Effector memory CD4-positive, alpha-beta T cell (primary cell): ENCODE data around the gene SLC35E2B.

Source experiments
- DNase-seq, 3 donors: peaks; one replicate each; pipeline ENCODE4 v3.0.0-alpha.2; 2020
- H3K27ac ChIP-seq: 2 replicates; pipeline ENCODE4 v1.7.0; 2013; ENCODE audit warnings: mild to moderate bottlenecking, low read length, moderate library complexity; ENCODE audit not compliant: insufficient read depth, poor library complexity, severe bottlenecking
- H3K27me3 ChIP-seq: replicated peaks from 2 replicates; pipeline ENCODE4 v1.7.0; 2013; ENCODE audit warnings: mild to moderate bottlenecking, low read length; ENCODE audit not compliant: insufficient read depth, control insufficient read depth, poor library complexity, severe bottlenecking
- H3K36me3 ChIP-seq: 2 replicates; pipeline ENCODE4 v1.7.0; 2013; ENCODE audit warnings: mild to moderate bottlenecking, low read length, moderate library complexity; ENCODE audit not compliant: control insufficient read depth, insufficient read depth
- H3K4me1 ChIP-seq: 2 replicates; pipeline ENCODE4 v1.7.0; 2013; ENCODE audit warnings: low read length, mild to moderate bottlenecking; ENCODE audit not compliant: control insufficient read depth, insufficient read depth, poor library complexity, severe bottlenecking
- H3K4me3 ChIP-seq: 2 replicates; pipeline ENCODE4 v1.7.0; 2013; ENCODE audit warnings: low read length, low read depth, mild to moderate bottlenecking; ENCODE audit not compliant: insufficient read depth, poor library complexity, severe bottlenecking
- H3K9me3 ChIP-seq: 2 replicates; pipeline ENCODE4 v1.7.0; 2013; ENCODE audit warnings: mild to moderate bottlenecking, low read length, moderate library complexity; ENCODE audit not compliant: control insufficient read depth

Gene SLC35E2B

DNA sequence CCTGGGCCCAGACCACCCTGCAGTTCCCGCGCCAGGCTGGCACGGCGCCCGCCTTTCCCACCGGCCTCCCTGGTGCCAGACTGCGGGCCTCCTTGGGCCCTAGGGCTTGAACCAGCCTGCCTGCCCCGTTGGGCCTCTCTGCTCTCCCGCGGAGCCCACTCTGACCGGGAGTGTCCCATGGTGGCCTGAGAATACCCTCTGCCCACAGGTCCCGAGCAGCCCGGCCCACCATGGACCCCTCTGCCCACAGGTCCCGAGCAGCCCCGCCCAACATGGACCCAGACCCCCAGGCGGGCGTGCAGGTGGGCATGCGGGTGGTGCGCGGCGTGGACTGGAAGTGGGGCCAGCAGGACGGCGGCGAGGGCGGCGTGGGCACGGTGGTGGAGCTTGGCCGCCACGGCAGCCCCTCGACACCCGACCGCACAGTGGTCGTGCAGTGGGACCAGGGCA is 69.4 kb downstream of the SLC35E2B start:
- no peaks in the 10 kb centered on the region for H3K4me1 ChIP-seq

DNA sequence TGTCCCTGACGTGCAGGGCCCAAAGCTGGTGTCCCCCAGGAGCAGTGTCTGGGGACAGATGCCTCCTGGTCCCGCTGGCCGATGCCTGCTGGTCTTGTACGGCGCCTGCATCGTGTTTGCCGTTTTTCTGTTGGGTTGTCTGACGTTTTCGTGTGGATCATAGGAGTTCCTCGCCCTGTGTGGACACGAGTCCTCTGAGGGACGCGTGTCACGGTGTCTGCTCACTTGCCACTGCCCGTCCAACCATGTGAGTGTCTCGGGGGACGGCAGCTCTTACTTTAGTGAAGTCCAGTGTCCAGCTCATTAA is 69.9 kb downstream of the SLC35E2B start:
- Histone ChIP-seq H3K4me3 (no peak overlapping the region), H3K36me3 (no peaks in the 10 kb centered on the region), H3K27ac (no peak overlapping the region), H3K27me3 (no peaks in the 10 kb centered on the region), H3K4me1 (no peaks in the 10 kb centered on the region), H3K9me3 (no peaks in the 10 kb centered on the region)
- no peak for DNase-seq

More for the DNA sequence above, 69.4 kb downstream of the SLC35E2B start:
- Histone ChIP-seq H3K36me3 (no peaks in the 10 kb centered on the region), H3K9me3 (no peaks in the 10 kb centered on the region), H3K27me3 (no peaks in the 10 kb centered on the region), H3K27ac (no peak overlapping the region), H3K4me3 (no peak overlapping the region)
- DNase-seq = no peak

DNA sequence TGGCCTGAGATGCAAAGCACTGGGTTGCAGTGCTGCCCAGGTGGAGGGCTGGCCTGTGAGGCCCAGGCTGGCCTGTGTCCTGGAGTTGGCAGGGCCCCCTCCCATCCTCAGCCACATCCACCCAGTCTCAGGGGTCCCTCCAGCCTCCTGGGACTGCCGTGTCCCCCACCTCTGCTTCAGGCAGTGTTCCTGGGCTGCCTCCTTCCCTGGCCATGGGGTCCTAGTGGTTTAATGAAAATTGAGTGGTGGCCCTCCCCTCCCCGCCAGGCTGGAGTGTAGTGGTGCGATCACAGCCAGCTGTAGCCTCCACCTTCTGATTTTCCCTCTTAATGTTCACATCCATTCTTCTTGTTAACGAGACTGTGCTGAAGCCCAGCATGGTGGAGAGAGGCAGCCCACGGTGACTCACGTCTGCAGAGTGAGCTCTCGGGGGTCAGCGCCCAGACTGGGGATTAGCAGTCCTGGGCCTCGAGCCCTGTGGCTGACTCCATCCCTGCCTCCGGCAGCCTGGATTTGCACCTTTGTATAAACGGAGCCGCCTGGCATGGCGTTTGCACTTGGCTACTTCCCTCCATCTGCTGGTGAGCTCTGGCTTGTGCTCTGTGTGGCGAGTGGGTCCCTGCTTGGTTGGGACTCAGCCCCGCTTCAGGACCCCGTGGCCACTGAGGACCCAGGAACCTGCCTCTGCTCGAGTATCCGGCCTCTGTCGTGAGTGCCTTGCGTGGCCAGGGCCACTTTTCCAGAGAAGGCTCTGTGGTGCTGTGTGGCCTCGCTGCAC is 70.4 kb downstream of the SLC35E2B start:
- Histone ChIP-seq H3K27me3 (no peaks in the 10 kb centered on the region), H3K4me1 (no peaks in the 10 kb centered on the region), H3K4me3 (no peak overlapping the region), H3K36me3 (no peaks in the 10 kb centered on the region), H3K27ac (no peak overlapping the region), H3K9me3 (no peaks in the 10 kb centered on the region)
- DNase-seq = no peak

DNA sequence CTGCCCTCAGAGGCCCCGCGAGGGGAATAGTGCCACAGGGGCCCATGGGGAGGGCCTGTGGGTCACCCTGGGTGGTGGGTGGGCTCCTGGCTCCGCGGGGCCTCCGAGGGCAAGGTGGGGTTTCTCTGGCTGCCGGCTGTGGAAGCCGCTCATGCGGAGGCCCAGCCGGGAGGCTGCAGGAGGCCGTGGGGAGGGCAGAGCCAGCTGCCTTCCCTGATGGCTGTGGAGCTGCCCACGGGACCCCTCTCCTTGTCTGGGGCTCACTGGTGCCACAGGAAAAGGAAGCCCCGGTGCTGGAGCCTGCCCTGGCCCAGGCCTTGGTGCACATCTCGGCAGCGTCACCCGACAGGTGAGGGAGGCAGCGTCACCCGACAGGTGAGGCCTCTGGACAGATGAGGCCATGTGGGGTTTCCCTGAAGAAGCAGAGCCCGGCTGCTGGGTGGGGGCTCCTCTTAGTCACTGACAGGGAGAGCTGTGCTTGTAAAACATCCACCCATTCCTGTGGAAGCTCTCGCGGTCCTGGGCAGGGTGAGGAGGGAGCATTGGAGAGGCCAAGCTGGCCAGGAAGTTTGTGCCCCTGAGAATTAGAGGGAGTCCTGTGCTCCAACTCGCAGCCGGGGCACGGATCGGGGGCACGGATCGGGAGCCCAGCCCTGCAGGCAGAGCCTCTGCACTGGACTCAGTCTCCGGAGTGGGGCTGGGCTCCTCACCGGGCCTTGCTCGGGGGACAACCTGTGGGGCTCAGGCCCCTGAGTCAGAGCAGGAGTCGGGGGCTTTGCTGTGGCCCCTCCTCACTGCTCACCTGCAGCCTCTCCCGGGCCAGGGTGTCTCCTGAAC is 71.2 kb downstream of the SLC35E2B start:
- Histone ChIP-seq H3K4me3 (no peak overlapping the region), H3K4me1 (peaks cover 6% of the 10 kb centered on the region)
- DNase-seq = no peak

DNA sequence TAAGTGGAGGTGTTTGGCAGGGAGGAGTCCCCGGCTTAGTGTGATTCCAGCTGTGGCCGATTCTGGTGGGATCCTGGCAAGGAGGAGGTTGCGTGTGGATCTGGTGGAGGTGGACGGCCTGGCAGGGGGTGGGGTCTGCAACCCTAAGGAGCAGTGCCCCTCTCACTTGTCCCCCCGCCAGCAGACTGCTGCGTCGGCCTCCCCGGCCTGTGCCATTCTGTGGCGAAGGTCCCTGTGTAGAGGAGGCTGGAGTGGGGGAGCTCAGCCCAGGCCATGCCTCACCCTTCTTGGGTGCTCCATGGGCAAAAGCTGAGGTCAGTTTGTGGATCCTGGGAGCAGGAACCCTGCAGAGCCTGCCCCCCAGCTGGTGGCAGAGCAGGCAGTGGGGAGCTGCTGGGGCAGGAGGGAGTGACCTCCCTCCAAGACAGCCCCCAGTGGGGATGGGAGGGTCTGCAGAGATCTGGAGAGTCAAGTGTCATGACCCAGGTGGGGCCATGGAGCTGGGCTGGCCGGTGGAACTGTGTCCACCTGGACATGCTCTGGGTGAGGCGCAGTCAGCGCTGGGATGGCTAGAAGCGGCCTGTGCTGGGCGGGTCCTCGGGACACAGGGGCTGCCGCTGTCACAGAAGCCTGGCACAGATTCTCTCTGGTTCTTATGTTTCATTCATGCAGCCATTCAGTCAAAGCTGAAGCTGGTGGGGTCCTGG is 72.0 kb downstream of the SLC35E2B start:
- H3K4me1 ChIP-seq = peaks cover 8% of the 10 kb centered on the region
- no peak overlapping the region for H3K27ac ChIP-seq
- no peaks in the 10 kb centered on the region for H3K27me3 ChIP-seq
- no peaks in the 10 kb centered on the region for H3K36me3 ChIP-seq
- no peaks in the 10 kb centered on the region for H3K9me3 ChIP-seq
- no peak for DNase-seq
- no peak overlapping the region for H3K4me3 ChIP-seq

More for the DNA sequence above, 71.2 kb downstream of the SLC35E2B start:
- Histone ChIP-seq H3K36me3 (no peaks in the 10 kb centered on the region), H3K27me3 (no peaks in the 10 kb centered on the region), H3K9me3 (no peaks in the 10 kb centered on the region), H3K27ac (no peak overlapping the region)

DNA sequence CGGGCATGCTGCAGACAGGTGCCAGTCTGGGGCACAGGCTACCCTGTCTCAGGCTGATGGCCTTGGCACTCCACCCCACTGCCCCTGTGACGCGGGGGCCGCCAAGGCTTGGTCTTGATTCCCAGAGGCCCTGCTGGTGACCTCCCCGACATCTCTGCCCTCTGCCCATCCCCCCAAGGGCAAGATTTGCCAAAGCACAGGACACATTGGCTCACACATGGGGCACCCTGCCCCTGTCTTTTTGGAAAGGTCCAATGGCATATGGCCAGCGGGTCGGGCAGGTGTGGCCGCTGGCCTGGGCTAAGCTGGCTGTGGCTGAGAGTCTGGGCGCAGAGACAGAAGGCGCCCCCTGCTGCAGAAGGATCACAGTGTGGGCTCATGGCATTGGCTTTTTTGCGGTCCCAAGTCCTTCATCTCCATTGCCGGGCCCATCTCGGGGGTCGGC is 72.7 kb downstream of the SLC35E2B start:
- no peak for DNase-seq
- Histone ChIP-seq H3K27me3 (no peaks in the 10 kb centered on the region), H3K36me3 (no peaks in the 10 kb centered on the region), H3K9me3 (no peaks in the 10 kb centered on the region), H3K4me1 (peaks cover 8% of the 10 kb centered on the region), H3K27ac (no peak overlapping the region), H3K4me3 (no peak overlapping the region)

DNA sequence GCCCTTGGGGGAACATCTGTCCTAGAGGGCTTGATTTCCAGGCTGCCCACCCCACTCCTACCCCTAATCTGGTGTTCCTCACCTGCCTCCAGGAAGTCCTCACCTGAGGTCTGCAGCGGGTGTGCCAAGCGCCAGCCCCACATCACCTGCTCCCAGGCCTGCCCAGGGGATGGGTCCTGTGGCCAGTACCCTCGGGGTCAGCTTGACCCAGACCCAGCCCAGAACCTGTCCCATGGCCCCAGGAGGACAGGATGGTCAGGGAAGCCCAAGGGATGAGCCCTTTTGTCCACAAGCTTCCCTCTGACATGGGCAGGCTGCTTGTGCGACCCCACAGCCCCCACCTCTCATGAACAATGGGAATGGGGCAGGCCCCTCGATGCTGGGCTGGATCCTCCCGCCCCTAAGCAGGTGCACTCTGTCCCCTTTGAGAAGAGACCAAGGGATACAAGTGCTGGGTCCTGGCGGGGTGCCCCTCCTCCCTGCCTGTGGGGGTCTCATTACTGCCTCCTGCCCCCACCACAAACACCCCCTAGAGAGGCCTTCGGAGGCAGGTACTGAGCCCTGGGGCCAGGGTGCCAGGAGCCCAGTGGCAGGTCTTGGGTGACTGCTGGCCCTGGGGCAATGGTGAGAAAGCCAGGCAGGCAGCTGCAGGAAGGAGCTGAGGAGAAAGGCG is 74.1 kb downstream of the SLC35E2B start:
- Histone ChIP-seq H3K36me3 (no peaks in the 10 kb centered on the region), H3K4me3 (no peak overlapping the region)
- no peak for DNase-seq

DNA sequence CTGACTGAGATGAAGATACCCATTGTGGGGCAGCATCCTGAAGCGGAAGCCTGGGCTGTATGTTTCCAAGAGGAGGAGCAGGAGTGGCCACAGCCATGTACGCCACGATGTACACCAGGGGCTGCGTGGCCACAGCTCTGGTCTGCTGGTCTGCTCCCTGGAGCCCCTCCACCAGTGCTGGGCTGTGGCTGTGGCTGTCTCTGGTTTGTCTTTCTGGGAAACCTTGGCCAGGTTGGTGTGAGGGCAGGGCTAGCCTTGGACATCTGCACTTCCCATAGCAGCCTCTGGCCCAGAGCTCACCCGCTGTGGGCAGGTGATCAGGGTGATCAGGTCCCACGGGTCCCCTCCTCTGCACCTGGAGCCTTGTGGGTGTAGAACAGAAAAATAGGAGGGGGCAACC is 74.7 kb downstream of the SLC35E2B start:
- H3K27me3 ChIP-seq = no peaks in the 10 kb centered on the region
- no peak overlapping the region for H3K4me3 ChIP-seq
- peaks cover 14% of the 10 kb centered on the region for H3K4me1 ChIP-seq
- no peaks in the 10 kb centered on the region for H3K36me3 ChIP-seq
- H3K9me3 ChIP-seq = no peaks in the 10 kb centered on the region
- H3K27ac ChIP-seq = no peak overlapping the region
- DNase-seq = no peak

More for the DNA sequence above, 74.1 kb downstream of the SLC35E2B start:
- H3K27me3 ChIP-seq = no peaks in the 10 kb centered on the region
- H3K4me1 ChIP-seq = peaks cover 14% of the 10 kb centered on the region
- H3K27ac ChIP-seq = no peak overlapping the region
- H3K9me3 ChIP-seq = no peaks in the 10 kb centered on the region

DNA sequence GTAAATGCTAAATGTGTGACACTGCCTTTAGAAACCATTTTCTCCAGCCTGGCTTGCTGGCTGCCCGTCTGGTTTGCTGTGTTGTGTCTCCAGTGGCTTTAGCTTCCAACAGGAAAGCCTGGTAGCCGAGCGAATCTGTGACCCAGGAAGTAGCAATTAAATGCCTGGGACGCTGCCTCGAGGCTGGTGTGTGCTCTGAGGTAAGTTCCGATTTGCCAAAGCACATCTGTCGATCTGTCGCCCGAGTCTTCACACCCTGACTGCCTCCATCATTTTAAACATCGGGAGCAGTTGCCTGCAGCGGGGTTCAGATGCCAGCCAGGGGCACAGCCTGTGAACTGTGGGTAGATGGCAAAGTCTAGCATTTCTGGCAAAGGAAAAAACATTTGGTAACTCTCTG is 75.1 kb downstream of the SLC35E2B start:
- H3K4me1 ChIP-seq = peaks cover 14% of the 10 kb centered on the region
- no peaks in the 10 kb centered on the region for H3K27me3 ChIP-seq
- H3K27ac ChIP-seq = no peak overlapping the region
- H3K4me3 ChIP-seq = no peak overlapping the region
- no peaks in the 10 kb centered on the region for H3K36me3 ChIP-seq
- no peaks in the 10 kb centered on the region for H3K9me3 ChIP-seq
- no peak for DNase-seq
